K562 (cell line): ENCODE results near the gene RALGPS1. TPM values are rescaled to one million over a fixed set of nuclear protein-coding genes. Genes with fewer than 3 reads are reported as not detected.

Experiments used
- ATAC-seq: fragments of 200-7000 bp; cut with Tn5 transposase; 3 replicates; pipeline ENCODE4 v1.9.1; 2020; ENCODE audit warnings: moderate library complexity
- BruUV-seq: library from RNA; stranded (reverse); fragments of 400-500 nt; replicated peaks from 2 replicates; lab custom pipeline; 2021; lab: Mats Ljungman, UMichigan
- CTCF ChIA-PET: fragments of 300-600 bp; formaldehyde crosslinking; extraction: SDS; loops from one replicate; lab custom pipeline; 2021; ENCODE audit warnings: low intra/inter-chr PET ratio; lab: Yijun Ruan, JAX
- POLR2A ChIA-PET: fragments of 300-600, 350-650 bp; sonication (Branson Sonifier 250); formaldehyde crosslinking; extraction: SDS; loops from one replicate; lab custom pipeline; 2021; ENCODE audit warnings: antibody characterized with exemption, inconsistent platforms; lab: Yijun Ruan, JAX
- DNase-seq, 4 experiments: peaks; one replicate each; pipeline versions ENCODE4 v3.0.0 to v3.0.0-alpha.2; 2011 to 2018; ENCODE audit warnings: low spot score in 3 of 4, mixed read lengths in 3 of 4; ENCODE audit errors: extremely low read depth in 1 of 4
- FAIRE-seq: peaks from 2 replicates; lab custom pipeline; 2011; peaks lifted over from hg19 to GRCh38; lab: Jason Lieb, UNC
- H2AFZ ChIP-seq: 2 replicates; pipeline ENCODE4 v1.6.0; 2011; ENCODE audit warnings: low read depth, low read length, control low read depth, inconsistent platforms
- H3K27ac ChIP-seq: fragments of 200-600 bp; 3 replicates; pipeline ENCODE4 v1.8.0; 2011; ENCODE audit warnings: low read depth, mild to moderate bottlenecking, control low read depth, inconsistent platforms, low read length, moderate library complexity, mixed read lengths; ENCODE audit errors: extremely low read depth
- H3K27me3 ChIP-seq, 2 experiments: fragments of 300-600 bp in 1 of 2; 2 replicates in 1 of 2; 3 replicates in 1 of 2; pipeline versions ENCODE4 v1.6.0 to v1.8.0; 2011; ENCODE audit warnings: inconsistent platforms in 2 of 2, low read length in 2 of 2, mild to moderate bottlenecking in 1 of 2, mixed read lengths in 1 of 2, moderate library complexity in 1 of 2; ENCODE audit not compliant: control insufficient read depth in 2 of 2, insufficient read depth in 2 of 2
- H3K36me3 ChIP-seq: fragments of 300-600 bp; 3 replicates; pipeline ENCODE4 v1.8.0; 2011; ENCODE audit warnings: mild to moderate bottlenecking, low read length, inconsistent platforms; ENCODE audit not compliant: control insufficient read depth, insufficient read depth
- H3K4me1 ChIP-seq, 2 experiments: fragments of 200-600 bp in 1 of 2; replicated peaks in 1 of 2; 2 replicates in 1 of 2; 3 replicates in 1 of 2; pipeline versions ENCODE4 v1.5.1 to v1.8.0; 2011; ENCODE audit warnings: inconsistent platforms in 2 of 2, low read length in 2 of 2, mild to moderate bottlenecking in 1 of 2, mixed read lengths in 1 of 2, moderate library complexity in 1 of 2; ENCODE audit not compliant: control insufficient read depth in 2 of 2, insufficient read depth in 2 of 2
- H3K4me2 ChIP-seq: 2 replicates; pipeline ENCODE4 v1.6.1; 2011; ENCODE audit warnings: low read length, control low read depth, inconsistent platforms, mixed read lengths; ENCODE audit not compliant: insufficient read depth
- H3K4me3 ChIP-seq: fragments of 200-600 bp; sonication (generic), shearing (Covaris generic); 2 replicates; pipeline ENCODE4 v1.5.1; 2016; ENCODE audit warnings: control low read depth, inconsistent platforms
- H3K79me2 ChIP-seq: fragments of 200-600 bp; 3 replicates; pipeline ENCODE4 v1.8.0; 2011; ENCODE audit warnings: low read length, inconsistent platforms; ENCODE audit not compliant: control insufficient read depth, insufficient read depth
- H3K9ac ChIP-seq, 2 experiments: 2 replicates each; pipeline versions ENCODE4 v1.6.0 to v1.6.1; 2011; ENCODE audit warnings: low read depth in 2 of 2, low read length in 2 of 2, control low read depth in 1 of 2, inconsistent platforms in 1 of 2, mild to moderate bottlenecking in 1 of 2, mixed read lengths in 1 of 2; ENCODE audit not compliant: insufficient read depth in 1 of 2
- H3K9me1 ChIP-seq: one replicate; pipeline ENCODE4 v1.6.0; 2011; ENCODE audit warnings: inconsistent platforms, mild to moderate bottlenecking, low read length, moderate library complexity; ENCODE audit not compliant: control insufficient read depth, insufficient read depth
- H3K9me3 ChIP-seq: replicated peaks from 2 replicates; pipeline ENCODE4 v1.5.1; 2011; ENCODE audit warnings: low read depth, low read length, inconsistent platforms; ENCODE audit not compliant: control insufficient read depth, insufficient read depth
- H4K20me1 ChIP-seq: replicated peaks from 2 replicates; pipeline ENCODE4 v1.6.1; 2011; ENCODE audit warnings: low read length, inconsistent platforms, mixed read lengths; ENCODE audit not compliant: control insufficient read depth, insufficient read depth
- SMAD1 ChIP-seq: fragments of 150-350 bp; IDR thresholded peaks from 2 replicates; pipeline ENCODE4 v1.6.1; 2014; ENCODE audit warnings: low read length, low read depth; ENCODE audit not compliant: partially characterized antibody
- ZC3H8 ChIP-seq: fragments of 450-650 bp; IDR thresholded peaks from 2 replicates; pipeline ENCODE4 v1.6.1; 2017
- ZNF436 ChIP-seq: fragments of 250-450, 450-650 bp; sonication (Bioruptor Pico); formaldehyde crosslinking; IDR thresholded peaks from 2 replicates; pipeline ENCODE4 v1.7.0; 2020; ENCODE audit warnings: mild to moderate bottlenecking
- WGBS: fragments of 100-300 bp; shearing (Covaris generic); methylation state at CpG from one replicate; pipeline ENCODE4 v1.1.6; 2016; ENCODE audit warnings: low coverage, mixed read lengths; ENCODE audit not compliant: insufficient coverage; ENCODE audit errors: missing lambda C conversion rate; 5-methylcytosine and 5-hydroxymethylcytosine counted together
- in situ Hi-C: fragments of 300-500 bp; cut with MboI; formaldehyde crosslinking; loops from 4 replicates; pipeline ENCODE4 v1.15.0; 2018; ENCODE audit warnings: inconsistent platforms, mixed read lengths
- intact Hi-C: fragments of 100-400 bp; cut with micrococcal nuclease; formaldehyde crosslinking; loops from 2 replicates; pipeline ENCODE4 v1.14.2; 2022
- polyA plus RNA-seq, 8 experiments: library from polyadenylated mRNA; depleted of rRNA in 4 of 8; stranded (reverse) in 5 of 8; unstranded in 3 of 8; fragments of >200 nt; fragmentation: Nextera tagmentation in 2 of 8; fragmentation: Illumina TruSeq in 1 of 8; extraction: Ambion mirVana in 2 of 8; extraction: Trizol in 1 of 8; gene quantifications; 2 replicates each; pipeline versions ENCODE4 v1.2.1 to v1.2.3, GENCODE V29; 2011 to 2014; ENCODE audit warnings: inconsistent platforms in 1 of 8, missing spikeins in 1 of 8
- total RNA-seq, 7 experiments: library from RNA; depleted of rRNA in 6 of 7; stranded (reverse); fragments of >200 nt in 6 of 7; fragmentation: Illumina TruSeq in 2 of 7; extraction: Trizol in 2 of 7; gene quantifications; 2 replicates each; pipeline versions ENCODE4 v1.2.1 to v1.2.3, GENCODE V29; 2011 to 2021; ENCODE audit warnings: low replicate concordance in 1 of 7
- TF ChIP-seq, protein P1 (sequence below): IDR thresholded peaks from 2 replicates; pipeline ENCODE4 v1.6.1; 2011; ENCODE audit not compliant: insufficient read length; ENCODE audit errors: extremely low read depth
- TF ChIP-seq, protein P2 (sequence below): fragments of 250-450 bp; sonication (Bioruptor Pico); IDR thresholded peaks from 2 replicates; pipeline ENCODE4 v1.4.0; 2020
- TF ChIP-seq, protein P3 (sequence below): fragments of 250-450 bp; sonication (Bioruptor Pico); IDR thresholded peaks from 2 replicates; pipeline ENCODE4 v1.8.0; 2021; ENCODE audit warnings: moderate library complexity, mild to moderate bottlenecking, inconsistent platforms

The RALGPS1 gene
- total and polyA plus RNA-seq, 9 of the 15 experiments (the other 6 are each of a cell fraction or from before 2014, with no cell fraction given), result 0.04 to 2.6 (median 1.5) TPM

DNA sequence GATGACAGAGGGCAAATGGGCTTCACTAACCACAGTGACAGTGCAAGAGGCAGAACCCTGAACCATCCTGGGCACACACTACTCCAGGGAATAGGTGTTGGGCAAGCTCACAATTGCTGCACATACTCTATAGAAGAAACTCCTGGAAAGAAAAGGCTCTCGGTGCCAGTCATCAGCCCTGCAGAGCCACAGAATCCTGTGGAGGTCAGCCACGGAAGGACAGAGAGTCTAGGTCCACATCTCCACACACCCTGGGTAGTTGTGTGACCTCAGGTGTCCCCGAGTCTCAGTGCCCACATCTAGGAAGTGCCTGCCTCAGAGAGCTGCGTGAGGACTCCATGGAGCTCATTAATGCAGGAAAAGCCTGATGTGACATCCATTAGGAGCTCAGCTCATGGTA lies 223.9 kb downstream of the RALGPS1 start:
- Histone ChIP-seq H3K36me3 (no peaks in the 10 kb centered on the region), H3K79me2 (no peaks in the 10 kb centered on the region), H3K27ac (no peak overlapping the region), H3K9me1 (no peaks in the 10 kb centered on the region), H4K20me1 (no peaks in the 10 kb centered on the region; the same call in 1 of the 2 replicates), H3K4me2 (no peak overlapping the region), H3K9me3 (no peaks in the 10 kb centered on the region), H3K4me3 (no peak overlapping the region), H3K4me1 (no peaks in the 10 kb centered on the region; a peak in 2 of 5 replicates), H3K27me3 (peaks cover 20 to 67% of the 10 kb centered on the region in 2 experiments; a peak in 4 of 5 replicates), H2AFZ (no peak overlapping the region), H3K9ac (no peak overlapping the region)
- ChIA-PET CTCF (no interaction called here), POLR2A (interaction anchor here (1.0 to 1.4 kb wide), 2 partner anchors 8 to 9 kb away, joined by 3 to 4 read pairs; no protein-coding TSS in a partner anchor)
- ATAC-seq (no peak), FAIRE-seq (no peak), DNase-seq (no peak)
- no TSS peak for BruUV-seq
- intact Hi-C loops, result no loop called here
- in situ Hi-C loops, result no loop called here
- TF ChIP-seq, protein P1, sequence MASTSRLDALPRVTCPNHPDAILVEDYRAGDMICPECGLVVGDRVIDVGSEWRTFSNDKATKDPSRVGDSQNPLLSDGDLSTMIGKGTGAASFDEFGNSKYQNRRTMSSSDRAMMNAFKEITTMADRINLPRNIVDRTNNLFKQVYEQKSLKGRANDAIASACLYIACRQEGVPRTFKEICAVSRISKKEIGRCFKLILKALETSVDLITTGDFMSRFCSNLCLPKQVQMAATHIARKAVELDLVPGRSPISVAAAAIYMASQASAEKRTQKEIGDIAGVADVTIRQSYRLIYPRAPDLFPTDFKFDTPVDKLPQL, result no peak
- no peak for TF ChIP-seq ZNF436 (CRISPR knock-in tag)
- no peak for TF ChIP-seq ZC3H8
- no peak for TF ChIP-seq SMAD1
- TF ChIP-seq, protein P2, sequence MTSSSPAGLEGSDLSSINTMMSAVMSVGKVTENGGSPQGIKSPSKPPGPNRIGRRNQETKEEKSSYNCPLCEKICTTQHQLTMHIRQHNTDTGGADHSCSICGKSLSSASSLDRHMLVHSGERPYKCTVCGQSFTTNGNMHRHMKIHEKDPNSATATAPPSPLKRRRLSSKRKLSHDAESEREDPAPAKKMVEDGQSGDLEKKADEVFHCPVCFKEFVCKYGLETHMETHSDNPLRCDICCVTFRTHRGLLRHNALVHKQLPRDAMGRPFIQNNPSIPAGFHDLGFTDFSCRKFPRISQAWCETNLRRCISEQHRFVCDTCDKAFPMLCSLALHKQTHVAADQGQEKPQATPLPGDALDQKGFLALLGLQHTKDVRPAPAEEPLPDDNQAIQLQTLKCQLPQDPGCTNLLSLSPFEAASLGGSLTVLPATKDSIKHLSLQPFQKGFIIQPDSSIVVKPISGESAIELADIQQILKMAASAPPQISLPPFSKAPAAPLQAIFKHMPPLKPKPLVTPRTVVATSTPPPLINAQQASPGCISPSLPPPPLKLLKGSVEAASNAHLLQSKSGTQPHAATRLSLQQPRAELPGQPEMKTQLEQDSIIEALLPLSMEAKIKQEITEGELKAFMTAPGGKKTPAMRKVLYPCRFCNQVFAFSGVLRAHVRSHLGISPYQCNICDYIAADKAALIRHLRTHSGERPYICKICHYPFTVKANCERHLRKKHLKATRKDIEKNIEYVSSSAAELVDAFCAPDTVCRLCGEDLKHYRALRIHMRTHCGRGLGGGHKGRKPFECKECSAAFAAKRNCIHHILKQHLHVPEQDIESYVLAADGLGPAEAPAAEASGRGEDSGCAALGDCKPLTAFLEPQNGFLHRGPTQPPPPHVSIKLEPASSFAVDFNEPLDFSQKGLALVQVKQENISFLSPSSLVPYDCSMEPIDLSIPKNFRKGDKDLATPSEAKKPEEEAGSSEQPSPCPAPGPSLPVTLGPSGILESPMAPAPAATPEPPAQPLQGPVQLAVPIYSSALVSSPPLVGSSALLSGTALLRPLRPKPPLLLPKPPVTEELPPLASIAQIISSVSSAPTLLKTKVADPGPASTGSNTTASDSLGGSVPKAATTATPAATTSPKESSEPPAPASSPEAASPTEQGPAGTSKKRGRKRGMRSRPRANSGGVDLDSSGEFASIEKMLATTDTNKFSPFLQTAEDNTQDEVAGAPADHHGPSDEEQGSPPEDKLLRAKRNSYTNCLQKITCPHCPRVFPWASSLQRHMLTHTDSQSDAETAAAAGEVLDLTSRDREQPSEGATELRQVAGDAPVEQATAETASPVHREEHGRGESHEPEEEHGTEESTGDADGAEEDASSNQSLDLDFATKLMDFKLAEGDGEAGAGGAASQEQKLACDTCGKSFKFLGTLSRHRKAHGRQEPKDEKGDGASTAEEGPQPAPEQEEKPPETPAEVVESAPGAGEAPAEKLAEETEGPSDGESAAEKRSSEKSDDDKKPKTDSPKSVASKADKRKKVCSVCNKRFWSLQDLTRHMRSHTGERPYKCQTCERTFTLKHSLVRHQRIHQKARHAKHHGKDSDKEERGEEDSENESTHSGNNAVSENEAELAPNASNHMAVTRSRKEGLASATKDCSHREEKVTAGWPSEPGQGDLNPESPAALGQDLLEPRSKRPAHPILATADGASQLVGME (CRISPR knock-in tag), result no peak
- TF ChIP-seq, protein P3, sequence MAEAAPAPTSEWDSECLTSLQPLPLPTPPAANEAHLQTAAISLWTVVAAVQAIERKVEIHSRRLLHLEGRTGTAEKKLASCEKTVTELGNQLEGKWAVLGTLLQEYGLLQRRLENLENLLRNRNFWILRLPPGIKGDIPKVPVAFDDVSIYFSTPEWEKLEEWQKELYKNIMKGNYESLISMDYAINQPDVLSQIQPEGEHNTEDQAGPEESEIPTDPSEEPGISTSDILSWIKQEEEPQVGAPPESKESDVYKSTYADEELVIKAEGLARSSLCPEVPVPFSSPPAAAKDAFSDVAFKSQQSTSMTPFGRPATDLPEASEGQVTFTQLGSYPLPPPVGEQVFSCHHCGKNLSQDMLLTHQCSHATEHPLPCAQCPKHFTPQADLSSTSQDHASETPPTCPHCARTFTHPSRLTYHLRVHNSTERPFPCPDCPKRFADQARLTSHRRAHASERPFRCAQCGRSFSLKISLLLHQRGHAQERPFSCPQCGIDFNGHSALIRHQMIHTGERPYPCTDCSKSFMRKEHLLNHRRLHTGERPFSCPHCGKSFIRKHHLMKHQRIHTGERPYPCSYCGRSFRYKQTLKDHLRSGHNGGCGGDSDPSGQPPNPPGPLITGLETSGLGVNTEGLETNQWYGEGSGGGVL (CRISPR knock-in tag), result no peak
- WGBS, result 2% methylated on average over 4 of the region's 4 CpGs
